HepG2 (cell line): ENCODE results near the gene TRIM67. TPM values are rescaled to one million over a fixed set of nuclear protein-coding genes. Genes with fewer than 3 reads are reported as not detected.

Experiments
- ATAC-seq: fragments of 200-7000 bp; cut with Tn5 transposase; 3 replicates; pipeline ENCODE4 v1.9.1; 2020; ENCODE audit warnings: mild to moderate bottlenecking, moderate library complexity
- BruUV-seq: library from RNA; stranded (reverse); fragments of 400-500 nt; replicated peaks from 2 replicates; lab custom pipeline; 2021; lab: Mats Ljungman, UMichigan
- CTCF ChIA-PET: fragments of 300-600 bp; formaldehyde crosslinking; extraction: SDS; loops from one replicate; lab custom pipeline; 2021; ENCODE audit warnings: low total read pairs, inconsistent platforms, low intra/inter-chr PET ratio; lab: Yijun Ruan, JAX
- POLR2A ChIA-PET: fragments of 350-600 bp; sonication (Branson Sonifier 250); formaldehyde crosslinking; loops from one replicate; lab custom pipeline; 2020; ENCODE audit warnings: antibody characterized with exemption, inconsistent platforms; lab: Yijun Ruan, JAX
- DNase-seq: peaks from one replicate; pipeline ENCODE4 v3.0.0-alpha.2; 2015; ENCODE audit warnings: low spot score
- FAIRE-seq: peaks from 3 replicates; lab custom pipeline; 2011; peaks lifted over from hg19 to GRCh38; lab: Jason Lieb, UNC
- H2AFZ ChIP-seq: one replicate; pipeline ENCODE4 v1.6.1; 2011; ENCODE audit warnings: low read length, inconsistent platforms
- H3K27ac ChIP-seq: fragments of 300-600 bp; 3 replicates; pipeline ENCODE4 v1.8.0; 2011; ENCODE audit warnings: mixed run types, mild to moderate bottlenecking, mixed read lengths, low read length, inconsistent platforms; ENCODE audit not compliant: insufficient read depth; ENCODE audit errors: extremely low read length
- H3K27me3 ChIP-seq, 2 experiments: fragments of 200-600 bp in 1 of 2; 2 replicates in 1 of 2; 3 replicates in 1 of 2; pipeline versions ENCODE4 v1.6.0 to v1.8.0; 2011; ENCODE audit warnings: low read length in 2 of 2, mild to moderate bottlenecking in 2 of 2, moderate library complexity in 2 of 2, inconsistent platforms in 1 of 2; ENCODE audit not compliant: insufficient read depth in 2 of 2, control insufficient read depth in 1 of 2
- H3K36me3 ChIP-seq, 2 experiments: fragments of 200-600 bp in 1 of 2; replicated peaks in 1 of 2; 2 replicates in 1 of 2; 3 replicates in 1 of 2; pipeline versions ENCODE4 v1.5.1 to v1.8.0; 2011; ENCODE audit warnings: low read length in 2 of 2, inconsistent platforms in 1 of 2; ENCODE audit not compliant: insufficient read depth in 2 of 2, control insufficient read depth in 1 of 2
- H3K4me1 ChIP-seq: 2 replicates; pipeline ENCODE4 v1.5.1; 2012; ENCODE audit warnings: low read length, inconsistent platforms; ENCODE audit not compliant: insufficient read depth
- H3K4me2 ChIP-seq: 2 replicates; pipeline ENCODE4 v1.6.0; 2011; ENCODE audit warnings: low read depth, low read length, inconsistent platforms
- H3K4me3 ChIP-seq, 3 experiments: fragments of 200-600 bp in 1 of 3; sonication (generic), shearing (Covaris generic) in 1 of 3; replicated peaks in 1 of 3; 2 replicates each; pipeline ENCODE4 v1.5.1; 2011 to 2016; ENCODE audit warnings: low read length in 3 of 3, inconsistent platforms in 2 of 3, low read depth in 2 of 3, mild to moderate bottlenecking in 2 of 3, control low read depth in 1 of 3, mixed read lengths in 1 of 3; ENCODE audit not compliant: insufficient read depth in 1 of 3
- H3K79me2 ChIP-seq: one replicate; pipeline ENCODE4 v1.6.1; 2011; ENCODE audit warnings: low read length, inconsistent platforms; ENCODE audit not compliant: insufficient read depth
- H3K9ac ChIP-seq: 2 replicates; pipeline ENCODE4 v1.6.0; 2011; ENCODE audit warnings: mild to moderate bottlenecking, low read depth, low read length, inconsistent platforms; ENCODE audit not compliant: insufficient read depth
- H3K9me3 ChIP-seq: 2 replicates; pipeline ENCODE4 v1.5.1; 2012; ENCODE audit warnings: mild to moderate bottlenecking, low read length
- H4K20me1 ChIP-seq: 2 replicates; pipeline ENCODE4 v1.6.0; 2011; ENCODE audit warnings: inconsistent platforms, mild to moderate bottlenecking, low read length, moderate library complexity; ENCODE audit not compliant: insufficient read depth
- ARNTL ChIP-seq: sonication (generic); formaldehyde crosslinking; IDR thresholded peaks from 2 replicates; pipeline ENCODE4 v1.4.0; 2020; ENCODE audit warnings: mild to moderate bottlenecking, missing genetic modification reagents
- ATF7-NPFF ChIP-seq: sonication (generic); formaldehyde crosslinking; IDR thresholded peaks from 2 replicates; pipeline ENCODE4 v1.8.1; 2023; ENCODE audit warnings: mild to moderate bottlenecking, low read depth, missing genetic modification reagents, moderate library complexity
- FOSL2 ChIP-seq: sonication (generic); formaldehyde crosslinking; IDR thresholded peaks from 2 replicates; pipeline ENCODE4 v1.4.0; 2020; ENCODE audit warnings: missing genetic modification reagents
- FOXP4 ChIP-seq: sonication (generic); formaldehyde crosslinking; IDR thresholded peaks from 2 replicates; pipeline ENCODE4 v1.4.0; 2020; ENCODE audit warnings: missing genetic modification reagents
- HIC2 ChIP-seq: sonication (generic); formaldehyde crosslinking; IDR thresholded peaks from 2 replicates; pipeline ENCODE4 v1.9.0; 2022; ENCODE audit warnings: low read depth, missing genetic modification reagents
- HOXA3 ChIP-seq: sonication (generic); formaldehyde crosslinking; IDR thresholded peaks from 2 replicates; pipeline ENCODE4 v1.5.0; 2020; ENCODE audit warnings: missing genetic modification reagents
- PAXIP1 ChIP-seq: sonication (generic); formaldehyde crosslinking; conservative IDR thresholded peaks from 2 replicates; pipeline ENCODE4 v1.4.0; 2020; ENCODE audit warnings: mild to moderate bottlenecking, missing genetic modification reagents, moderate library complexity
- TOPORS ChIP-seq: sonication (generic); formaldehyde crosslinking; IDR thresholded peaks from 2 replicates; pipeline ENCODE4 v1.8.0; 2023; ENCODE audit warnings: mild to moderate bottlenecking, missing genetic modification reagents
- ZFP36 ChIP-seq: fragments of 150-350 bp; IDR thresholded peaks from 2 replicates; pipeline ENCODE4 v1.6.1; 2018; ENCODE audit warnings: borderline replicate concordance, low read length, low read depth; ENCODE audit not compliant: partially characterized antibody
- ZGPAT ChIP-seq: IDR thresholded peaks from 2 replicates; pipeline ENCODE4 v1.6.1; 2016; ENCODE audit warnings: mild to moderate bottlenecking
- WGBS: methylation state at CpG from one replicate; pipeline ENCODE4 v1.1.6; 2017; ENCODE audit warnings: low lambda C conversion rate; 5-methylcytosine and 5-hydroxymethylcytosine counted together
- in situ Hi-C: cut with HindIII; loops from 2 replicates; pipeline ENCODE4 v1.10.0; 2017; ENCODE audit warnings: low pct_unique_long_range_greater_than_20kb; ENCODE audit not compliant: extremely low pct_ligation_motif_present
- intact Hi-C: fragments of 100-400 bp; cut with micrococcal nuclease; formaldehyde crosslinking; loops from one replicate; pipeline ENCODE4 v1.10.0; 2022; ENCODE audit not compliant: unreplicated experiment
- polyA plus RNA-seq, 8 experiments: library from polyadenylated mRNA; depleted of rRNA in 3 of 8; stranded (reverse) in 7 of 8; unstranded in 1 of 8; fragments of >200 nt; fragmentation: Illumina TruSeq in 4 of 8; extraction: Trizol in 4 of 8; gene quantifications; 2 replicates each; pipeline versions ENCODE4 v1.2.1 to v1.2.3, GENCODE V29; 2011 to 2016; ENCODE audit warnings: low read depth in 4 of 8, missing spikeins in 1 of 8, mixed read lengths in 1 of 8; ENCODE audit not compliant: insufficient read depth in 1 of 8
- total RNA-seq, 5 experiments: library from RNA; depleted of rRNA; stranded (reverse); fragments of >200 nt; fragmentation: Illumina TruSeq; extraction: Trizol; gene quantifications; 2 replicates each; pipeline ENCODE4 v1.2.3, GENCODE V29; 2016; ENCODE audit warnings: low read depth in 1 of 5

The TRIM67 gene
- total and polyA plus RNA-seq, 2 of the 13 experiments (the other 11 are each of a cell fraction or from before 2014, with no cell fraction given): not detected

- TF ChIP-seq PAXIP1 (CRISPR knock-in tag) (peak; percentile 80; the same call in 1 of the 2 replicates), HOXA3 (CRISPR knock-in tag) (peak; percentile 38; the same call in 1 of the 2 replicates), ZFP36 (no peak)
- TF ChIP-seq, all 625 proteins: peak for 64
Measured at GRCh38 chr1:231232870-231233734, 71.2 kb downstream of the TRIM67 start (continued).

GRCh38 chr1:231233735-231234417 lies 72.0 kb downstream of the TRIM67 start:
- Histone ChIP-seq H3K27me3 (no peaks in the 10 kb centered on the region), H3K4me1 (peaks cover 76% of the 10 kb centered on the region), H3K27ac (peak overlapping the region; percentile 98), H2AFZ (no peak overlapping the region), H4K20me1 (no peaks in the 10 kb centered on the region), H3K79me2 (peaks cover 15% of the 10 kb centered on the region), H3K9me3 (no peaks in the 10 kb centered on the region), H3K4me3 (peak overlapping the region in 1 of 3 experiments; percentile 47; a peak in 1 of 6 replicates), H3K36me3 (peaks cover 5 to 12% of the 10 kb centered on the region in 2 experiments; a peak in 3 of 5 replicates), H3K9ac (peak overlapping the region; percentile 76), H3K4me2 (peak overlapping the region; percentile 74)
- WGBS: under 1% methylated on average over 8 of the region's 8 CpGs
- ChIA-PET POLR2A (interaction anchor here (0.6 to 4.0 kb wide), 12 partner anchors 9 to 520 kb away, joined by 3 to 47 read pairs (median 5); partner anchors contain the start of genes AGT, C1orf198, EXOC8 and GNPAT), CTCF (no interaction called here)
- DNase-seq (peak; percentile 98), ATAC-seq (peak; percentile 86), FAIRE-seq (peak; percentile 89)
- intact Hi-C loops: loop anchor here (2.0 kb wide), 1 partner anchor 15 kb away; no protein-coding TSS in a partner anchor
- in situ Hi-C loops: no loop called here
- BruUV-seq: no TSS peak
- TF ChIP-seq HIC2 (CRISPR knock-in tag) (0 out of 2 replicates have a peak, but pooled peaks have one; percentile 18), TOPORS (no peak), FOSL2 (CRISPR knock-in tag) (peak; percentile 95), ATF7-NPFF (CRISPR knock-in tag) (peak; percentile 48; the same call in 1 of the 2 replicates), FOXP4 (peak; percentile 92), ARNTL (CRISPR knock-in tag) (peak; percentile 66; the same call in 1 of the 2 replicates), ZGPAT (CRISPR knock-in tag) (peak; percentile 79)
